ENCODE results near the gene MAGI2. TPM values are rescaled to one million over a fixed set of nuclear protein-coding genes. Genes with fewer than 3 reads are reported as not detected.

The MAGI2 gene
- total RNA-seq, 1 experiment from 2014 or later: 0.52 TPM

DNA sequence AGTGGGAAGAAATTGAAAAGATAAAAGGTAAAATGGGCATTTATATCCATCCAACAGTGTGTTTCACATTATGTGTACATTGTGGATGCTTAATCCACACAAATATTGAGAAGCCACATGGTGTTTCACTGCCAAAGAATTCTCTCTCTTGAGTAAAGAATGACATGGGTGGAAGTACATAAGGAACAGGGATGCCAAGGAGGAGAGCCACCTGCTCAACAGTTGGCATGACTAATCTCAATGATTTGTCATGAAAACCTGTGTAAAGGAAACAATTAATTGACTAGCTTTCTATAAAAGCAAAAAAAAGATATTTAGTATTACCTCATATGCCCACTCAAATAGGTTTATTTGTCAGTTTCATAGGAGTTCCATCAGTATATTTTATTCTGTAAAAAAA lies 43.1 kb downstream of the MAGI2 start:
- H3K27me3 Mint-ChIP-seq (ENCODE audit: unreplicated experiment): no peaks in the 10 kb centered on the region
- BruUV-seq (replicated peaks): no TSS peak
- CTCF ChIA-PET: interaction anchor here (0.6 to 1.2 kb wide), 2 partner anchors 95 to 1552 kb away, joined by 3 to 9 read pairs; no protein-coding TSS in a partner anchor
- H3K9me3 Mint-ChIP-seq (ENCODE audit: low read depth, unreplicated experiment): no peaks in the 10 kb centered on the region
- H3K4me1 Mint-ChIP-seq (ENCODE audit: low read depth, unreplicated experiment): peaks cover 10% of the 10 kb centered on the region
- no peak overlapping the region for H3K27ac Mint-ChIP-seq (ENCODE audit: unreplicated experiment)
- H3K36me3 Mint-ChIP-seq (ENCODE audit: insufficient read depth, unreplicated experiment): no peaks in the 10 kb centered on the region
- intact Hi-C loops (cut with micrococcal nuclease; ENCODE audit: unreplicated experiment): no loop called here
- TF ChIP-seq, protein P1, sequence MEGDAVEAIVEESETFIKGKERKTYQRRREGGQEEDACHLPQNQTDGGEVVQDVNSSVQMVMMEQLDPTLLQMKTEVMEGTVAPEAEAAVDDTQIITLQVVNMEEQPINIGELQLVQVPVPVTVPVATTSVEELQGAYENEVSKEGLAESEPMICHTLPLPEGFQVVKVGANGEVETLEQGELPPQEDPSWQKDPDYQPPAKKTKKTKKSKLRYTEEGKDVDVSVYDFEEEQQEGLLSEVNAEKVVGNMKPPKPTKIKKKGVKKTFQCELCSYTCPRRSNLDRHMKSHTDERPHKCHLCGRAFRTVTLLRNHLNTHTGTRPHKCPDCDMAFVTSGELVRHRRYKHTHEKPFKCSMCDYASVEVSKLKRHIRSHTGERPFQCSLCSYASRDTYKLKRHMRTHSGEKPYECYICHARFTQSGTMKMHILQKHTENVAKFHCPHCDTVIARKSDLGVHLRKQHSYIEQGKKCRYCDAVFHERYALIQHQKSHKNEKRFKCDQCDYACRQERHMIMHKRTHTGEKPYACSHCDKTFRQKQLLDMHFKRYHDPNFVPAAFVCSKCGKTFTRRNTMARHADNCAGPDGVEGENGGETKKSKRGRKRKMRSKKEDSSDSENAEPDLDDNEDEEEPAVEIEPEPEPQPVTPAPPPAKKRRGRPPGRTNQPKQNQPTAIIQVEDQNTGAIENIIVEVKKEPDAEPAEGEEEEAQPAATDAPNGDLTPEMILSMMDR (IDR thresholded peaks at IDR 0.05; ENCODE audit: unreplicated experiment): no peak
- no peak overlapping the region for H3K4me3 Mint-ChIP-seq (ENCODE audit: low read depth, unreplicated experiment)
- DNase-seq: no peak

DNA sequence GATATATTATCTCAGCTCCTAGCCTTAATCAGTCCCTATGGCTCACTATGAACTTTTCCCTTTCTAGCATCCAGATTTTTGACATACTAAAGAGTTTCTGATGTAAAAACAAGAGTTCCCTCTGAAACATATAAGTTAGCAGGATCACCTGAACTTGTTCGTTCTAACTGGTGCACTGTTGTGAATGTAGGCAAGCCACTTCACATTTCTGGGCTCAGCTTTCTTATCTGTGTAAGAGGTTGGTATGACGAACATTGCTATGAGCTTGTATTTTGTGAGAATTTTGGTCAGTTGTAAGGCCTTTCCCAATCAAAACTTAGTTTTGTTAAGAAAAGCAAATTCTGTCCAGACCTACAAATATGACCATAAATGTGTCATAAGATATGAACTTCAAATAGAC lies 46.1 kb downstream of the MAGI2 start:
- no peak overlapping the region for H3K4me3 Mint-ChIP-seq (ENCODE audit: low read depth, unreplicated experiment)
- CTCF ChIA-PET: no interaction called here
- no peaks in the 10 kb centered on the region for H3K36me3 Mint-ChIP-seq (ENCODE audit: insufficient read depth, unreplicated experiment)
- TF ChIP-seq, protein P1 (IDR thresholded peaks at IDR 0.05; ENCODE audit: unreplicated experiment): no peak
- no peak for DNase-seq
- H3K4me1 Mint-ChIP-seq (ENCODE audit: low read depth, unreplicated experiment): peaks cover 10% of the 10 kb centered on the region
- no peaks in the 10 kb centered on the region for H3K9me3 Mint-ChIP-seq (ENCODE audit: low read depth, unreplicated experiment)
- no peaks in the 10 kb centered on the region for H3K27me3 Mint-ChIP-seq (ENCODE audit: unreplicated experiment)
- intact Hi-C loops (cut with micrococcal nuclease; ENCODE audit: unreplicated experiment): no loop called here
- no peak overlapping the region for H3K27ac Mint-ChIP-seq (ENCODE audit: unreplicated experiment)
- BruUV-seq (replicated peaks): no TSS peak

DNA sequence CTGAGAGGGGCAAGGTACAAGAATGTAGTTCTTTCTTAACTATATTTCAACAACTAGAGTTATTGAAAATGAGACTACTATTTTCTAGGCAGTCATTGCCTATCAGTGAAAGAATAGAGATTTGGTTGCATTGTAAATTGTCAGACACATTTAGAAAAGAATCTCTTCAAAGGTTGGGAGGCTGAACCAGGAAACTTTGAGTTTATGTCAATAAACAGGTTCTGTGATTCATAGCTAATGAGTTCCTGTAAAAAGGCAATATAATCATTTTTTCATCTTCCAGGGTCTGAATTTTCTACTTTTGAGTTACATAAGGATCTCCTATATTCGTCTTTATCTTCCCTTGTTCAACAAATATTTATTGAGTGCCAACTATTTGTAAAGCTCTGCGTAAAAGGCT lies 47.1 kb downstream of the MAGI2 start:
- TF ChIP-seq, protein P1 (IDR thresholded peaks at IDR 0.05; ENCODE audit: unreplicated experiment): no peak
- intact Hi-C loops (cut with micrococcal nuclease; ENCODE audit: unreplicated experiment): no loop called here

DNA sequence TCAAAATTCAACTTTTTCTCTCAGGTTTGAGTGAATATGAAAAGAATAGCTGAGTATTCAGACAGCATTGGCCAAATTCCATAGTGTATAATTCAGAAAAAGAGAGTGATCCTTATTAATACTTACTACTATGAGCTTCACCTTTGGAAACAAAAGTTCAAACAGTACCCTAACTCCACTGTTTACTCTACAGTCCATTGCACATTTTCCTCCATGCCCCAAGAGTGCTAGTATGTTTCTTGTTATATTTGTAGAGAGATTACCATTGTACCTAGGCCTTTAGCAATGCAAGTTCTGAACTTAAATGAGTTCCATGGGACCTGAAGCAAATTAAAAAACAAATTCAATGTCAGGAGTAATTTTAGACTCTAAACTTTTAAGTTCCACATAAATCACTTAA lies 48.1 kb downstream of the MAGI2 start:
- Mint-ChIP-seq H3K4me3 (ENCODE audit: low read depth, unreplicated experiment) (no peak overlapping the region), H3K27me3 (ENCODE audit: unreplicated experiment) (no peaks in the 10 kb centered on the region), H3K4me1 (ENCODE audit: low read depth, unreplicated experiment) (peaks cover 10% of the 10 kb centered on the region), H3K9me3 (ENCODE audit: low read depth, unreplicated experiment) (no peaks in the 10 kb centered on the region), H3K36me3 (ENCODE audit: insufficient read depth, unreplicated experiment) (no peaks in the 10 kb centered on the region), H3K27ac (ENCODE audit: unreplicated experiment) (no peak overlapping the region)
- intact Hi-C loops (cut with micrococcal nuclease; ENCODE audit: unreplicated experiment): no loop called here
- no peak for DNase-seq
- TF ChIP-seq, protein P1 (IDR thresholded peaks at IDR 0.05; ENCODE audit: unreplicated experiment): no peak
- no TSS peak for BruUV-seq (replicated peaks)
- CTCF ChIA-PET: no interaction called here

More for the DNA sequence above, 47.1 kb downstream of the MAGI2 start:
- CTCF ChIA-PET: interaction anchor here (0.6 kb wide), 1 partner anchor 135 kb away, joined by 3 read pairs; no protein-coding TSS in a partner anchor
- Mint-ChIP-seq H3K27me3 (ENCODE audit: unreplicated experiment) (no peaks in the 10 kb centered on the region), H3K36me3 (ENCODE audit: insufficient read depth, unreplicated experiment) (no peaks in the 10 kb centered on the region), H3K4me1 (ENCODE audit: low read depth, unreplicated experiment) (peaks cover 10% of the 10 kb centered on the region), H3K9me3 (ENCODE audit: low read depth, unreplicated experiment) (no peaks in the 10 kb centered on the region), H3K27ac (ENCODE audit: unreplicated experiment) (peak overlapping the region; percentile 47), H3K4me3 (ENCODE audit: low read depth, unreplicated experiment) (no peak overlapping the region)
- no TSS peak for BruUV-seq (replicated peaks)
- no peak for DNase-seq
